HG03064 (cell line): ENCODE measurements around the gene BICDL2.
A peak's percentile ranks its signal among the peaks of the same experiment; 100 is the strongest.

Source experiments
- ATAC-seq: cut with Tn5 transposase; IDR thresholded peaks from one replicate; pipeline ENCODE4 v1.9.1; 2021; ENCODE audit warnings: low read depth; ENCODE audit not compliant: unreplicated experiment

Gene BICDL2

GRCh38 chr16:3026609-3027488 is 9.9 kb downstream of the BICDL2 start:
- no peak for ATAC-seq

- no peak for ATAC-seq
These were observed 10.8 kb downstream of the BICDL2 start for GRCh38 chr16:3026003-3026378.

GRCh38 chr16:3025032-3026002 is 11.4 kb downstream of the BICDL2 start:
- no peak for ATAC-seq

- peak; percentile 64 for ATAC-seq
These were observed 12.9 kb downstream of the BICDL2 start, which contains the start of the genes HCFC1R1 and THOC6 for GRCh38 chr16:3023669-3024478. HCFC1R1 (minus strand) TSS chr16:3023942; CDS start chr16:3023941, 1 bp downstream. THOC6 (plus strand) TSS chr16:3024035; CDS start chr16:3024327, 292 bp downstream.

GRCh38 chr16:3023415-3023668 is 13.4 kb downstream of the BICDL2 start:
- no peak for ATAC-seq

- ATAC-seq = no peak
These were observed 13.9 kb downstream of the BICDL2 start for GRCh38 chr16:3022684-3023414.

GRCh38 chr16:3022208-3022683 is 14.5 kb downstream of the BICDL2 start:
- ATAC-seq = no peak

GRCh38 chr16:3021449-3022207 is 15.1 kb downstream of the BICDL2 start:
- ATAC-seq = no peak

GRCh38 chr16:3020604-3021448 is 15.9 kb downstream of the BICDL2 start:
- no peak for ATAC-seq

- no peak for ATAC-seq
These were observed 16.5 kb downstream of the BICDL2 start, which contains the start of gene TNFRSF12A for GRCh38 chr16:3020247-3020603. TNFRSF12A (plus strand) TSS chr16:3020368; CDS start chr16:3020398, 30 bp downstream.

- ATAC-seq = no peak
These were observed 17.0 kb downstream of the BICDL2 start for GRCh38 chr16:3019594-3020246.

- ATAC-seq = no peak
These were observed 18.8 kb downstream of the BICDL2 start, which contains the start of gene CLDN6 for GRCh38 chr16:3017794-3018506. CLDN6 (minus strand) TSS chr16:3018183; CDS start chr16:3016021, 2,162 bp downstream.

GRCh38 chr16:3017344-3017743 is 19.4 kb downstream of the BICDL2 start:
- ATAC-seq = no peak

- ATAC-seq = no peak
These were observed 20.8 kb downstream of the BICDL2 start for GRCh38 chr16:3015865-3016521.

GRCh38 chr16:3014971-3015370 is 21.8 kb downstream of the BICDL2 start:
- ATAC-seq = no peak

- ATAC-seq = no peak
These were observed 22.6 kb downstream of the BICDL2 start for GRCh38 chr16:3013998-3014690.
